ENCODE data around the gene ARHGEF17.
A peak's percentile ranks its signal among the peaks of the same experiment; 100 is the strongest.

Gene ARHGEF17

DNA sequence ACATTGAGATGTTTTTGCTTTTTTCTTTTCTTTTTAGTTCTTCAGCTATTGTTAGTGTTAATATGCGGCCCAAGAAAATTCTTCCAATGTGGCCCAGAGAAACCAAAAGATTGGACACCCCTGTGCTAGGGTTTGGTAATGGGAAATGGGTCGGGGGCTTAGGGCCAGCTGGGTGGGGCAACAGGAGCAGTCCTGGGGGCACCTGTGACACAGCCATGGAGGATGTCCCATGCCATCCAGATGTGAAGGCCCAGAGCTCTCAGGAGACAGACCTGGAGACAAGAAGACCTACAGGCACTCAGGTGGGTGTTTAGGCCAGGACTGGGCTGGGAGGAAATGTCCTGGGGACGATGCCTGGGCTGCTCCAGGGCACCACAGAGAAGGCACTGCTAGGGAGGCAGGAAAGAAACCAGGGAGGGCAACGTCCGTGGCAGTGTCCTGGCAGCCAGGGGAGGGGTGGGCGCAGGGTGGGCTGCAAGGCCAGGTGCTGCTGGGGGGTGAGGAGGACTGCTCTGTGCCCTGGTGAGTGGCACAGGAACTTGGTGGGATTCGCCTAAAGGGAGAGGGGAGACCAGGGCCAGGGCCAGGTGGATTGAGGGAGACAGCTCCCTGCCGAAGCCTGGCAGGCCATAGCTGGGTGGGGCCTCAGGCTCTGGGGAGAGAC, 89.5 kb downstream of the ARHGEF17 start:
- no peak overlapping the region for H4K91ac ChIP-seq (ENCODE audit: low read depth, low read length)
- H3K79me1 ChIP-seq (ENCODE audit: low read length): peaks cover 6% of the 10 kb centered on the region
- peak overlapping the region; percentile 13 for H3K4me3 ChIP-seq (ENCODE audit: low read depth, low read length)
- peaks cover 2% of the 10 kb centered on the region for H3K79me2 ChIP-seq (ENCODE audit: control insufficient read depth, insufficient read depth, low read length, poor library complexity)
- no peak for DNase-seq
- no peak overlapping the region for H2BK12ac ChIP-seq (ENCODE audit: low read length)
- H4K12ac ChIP-seq (ENCODE audit: low read depth, low read length): no peak overlapping the region
- no peak overlapping the region for H2AFZ ChIP-seq (ENCODE audit: insufficient read depth, low read length, poor library complexity)
- no peak overlapping the region for H4K8ac ChIP-seq (ENCODE audit: low read depth, low read length)
- H2BK5ac ChIP-seq (ENCODE audit: low read depth, low read length, poor library complexity): no peak overlapping the region
- H3K36me3 ChIP-seq (ENCODE audit: control insufficient read depth in 1 of 2, insufficient read depth in 2 of 2, low read length in 2 of 2): peaks cover 21 to 33% of the 10 kb centered on the region in 2 experiments
- H3K9me3 ChIP-seq (ENCODE audit: insufficient read depth, low read depth, low read length): peaks cover 5% of the 10 kb centered on the region
- no peak overlapping the region for H3K4ac ChIP-seq (ENCODE audit: low read depth, low read length)
- WGBS (ENCODE audit: extremely low coverage, insufficient coverage, insufficient read length): no CpG with 5 or more reads among the region's 8 CpGs
- H3K4me2 ChIP-seq (ENCODE audit: low read length): no peak overlapping the region
- H3K14ac ChIP-seq (ENCODE audit: low read length): no peak overlapping the region
- no peak overlapping the region for H2BK120ac ChIP-seq (ENCODE audit: insufficient read depth, low read length, poor library complexity)
- H3K18ac ChIP-seq (ENCODE audit: low read length): no peak overlapping the region
- H3K27me3 ChIP-seq (ENCODE audit: insufficient read depth, low read length): no peaks in the 10 kb centered on the region
- no peak overlapping the region for H3K23ac ChIP-seq (ENCODE audit: low read length)
- no peak overlapping the region for H3K27ac ChIP-seq (ENCODE audit: low read depth, low read length)
- H3K4me1 ChIP-seq (ENCODE audit: control insufficient read depth in 1 of 2, insufficient read depth in 2 of 2, low read length in 2 of 2): peaks cover 4 to 14% of the 10 kb centered on the region in 2 experiments
- no peak overlapping the region for H2AK5ac ChIP-seq (ENCODE audit: low read length)
- H3K9ac ChIP-seq (ENCODE audit: low read length): no peak overlapping the region

DNA sequence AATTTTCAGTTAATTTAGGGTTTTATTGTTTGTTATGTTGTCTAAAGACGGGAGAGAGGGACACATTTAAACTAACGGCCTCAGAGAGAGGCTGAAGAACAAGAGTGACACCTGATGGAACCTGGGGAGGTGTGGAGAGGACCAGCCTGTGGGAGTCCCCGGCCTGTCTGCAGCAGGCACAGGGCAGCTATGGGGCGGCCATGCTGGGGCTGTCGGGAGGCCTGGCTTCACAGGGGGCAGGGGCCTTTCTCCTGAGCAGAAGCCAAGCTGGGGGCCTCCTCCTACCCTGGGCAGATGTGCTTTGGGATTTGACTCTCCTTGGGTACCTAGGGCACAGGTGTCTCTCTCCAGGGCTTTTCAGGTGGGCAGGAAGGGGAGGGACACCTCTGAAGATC, 90.1 kb downstream of the ARHGEF17 start:
- no peak overlapping the region for H2AFZ ChIP-seq (ENCODE audit: insufficient read depth, low read length, poor library complexity)
- no peak overlapping the region for H3K4me2 ChIP-seq (ENCODE audit: low read length)
- no peak overlapping the region for H4K91ac ChIP-seq (ENCODE audit: low read depth, low read length)
- H4K8ac ChIP-seq (ENCODE audit: low read depth, low read length): no peak overlapping the region
- H4K12ac ChIP-seq (ENCODE audit: low read depth, low read length): no peak overlapping the region
- no peak overlapping the region for H3K27ac ChIP-seq (ENCODE audit: low read depth, low read length)
- no peak overlapping the region for H3K23ac ChIP-seq (ENCODE audit: low read length)
- H3K4me3 ChIP-seq (ENCODE audit: low read depth, low read length): no peak overlapping the region
- peaks cover 5% of the 10 kb centered on the region for H3K9me3 ChIP-seq (ENCODE audit: insufficient read depth, low read depth, low read length)
- no peaks in the 10 kb centered on the region for H3K27me3 ChIP-seq (ENCODE audit: insufficient read depth, low read length)
- no peak overlapping the region for H3K18ac ChIP-seq (ENCODE audit: low read length)
- peaks cover 6% of the 10 kb centered on the region for H3K79me1 ChIP-seq (ENCODE audit: low read length)
- no peak overlapping the region for H3K14ac ChIP-seq (ENCODE audit: low read length)
- H3K9ac ChIP-seq (ENCODE audit: low read length): no peak overlapping the region
- H2BK5ac ChIP-seq (ENCODE audit: low read depth, low read length, poor library complexity): no peak overlapping the region
- H2AK5ac ChIP-seq (ENCODE audit: low read length): no peak overlapping the region
- no peak overlapping the region for H2BK120ac ChIP-seq (ENCODE audit: insufficient read depth, low read length, poor library complexity)
- H2BK12ac ChIP-seq (ENCODE audit: low read length): no peak overlapping the region
- peaks cover 2% of the 10 kb centered on the region for H3K79me2 ChIP-seq (ENCODE audit: control insufficient read depth, insufficient read depth, low read length, poor library complexity)
- WGBS (ENCODE audit: extremely low coverage, insufficient coverage, insufficient read length): no CpG with 5 or more reads among the region's 5 CpGs
- no peak overlapping the region for H3K4ac ChIP-seq (ENCODE audit: low read depth, low read length)
- peaks cover 21 to 32% of the 10 kb centered on the region in 2 experiments for H3K36me3 ChIP-seq (ENCODE audit: control insufficient read depth in 1 of 2, insufficient read depth in 2 of 2, low read length in 2 of 2)
- DNase-seq: no peak
- H3K4me1 ChIP-seq (ENCODE audit: control insufficient read depth in 1 of 2, insufficient read depth in 2 of 2, low read length in 2 of 2): peaks cover 4 to 14% of the 10 kb centered on the region in 2 experiments

- H2AFZ ChIP-seq (ENCODE audit: insufficient read depth, low read length, poor library complexity): no peak overlapping the region
- no peak overlapping the region for H3K4ac ChIP-seq (ENCODE audit: low read depth, low read length)
- H3K23ac ChIP-seq (ENCODE audit: low read length): no peak overlapping the region
- no peak for DNase-seq
- H3K9ac ChIP-seq (ENCODE audit: low read length): no peak overlapping the region
- peaks cover 2% of the 10 kb centered on the region for H3K79me2 ChIP-seq (ENCODE audit: control insufficient read depth, insufficient read depth, low read length, poor library complexity)
- no peak overlapping the region for H2AK5ac ChIP-seq (ENCODE audit: low read length)
- H4K91ac ChIP-seq (ENCODE audit: low read depth, low read length): no peak overlapping the region
- H3K18ac ChIP-seq (ENCODE audit: low read length): peak overlapping the region; percentile 12
- H3K4me1 ChIP-seq (ENCODE audit: control insufficient read depth in 1 of 2, insufficient read depth in 2 of 2, low read length in 2 of 2): peaks cover 4 to 14% of the 10 kb centered on the region in 2 experiments
- H3K36me3 ChIP-seq (ENCODE audit: control insufficient read depth in 1 of 2, insufficient read depth in 2 of 2, low read length in 2 of 2): peaks cover 20 to 33% of the 10 kb centered on the region in 2 experiments
- no peak overlapping the region for H3K27ac ChIP-seq (ENCODE audit: low read depth, low read length)
- H3K9me3 ChIP-seq (ENCODE audit: insufficient read depth, low read depth, low read length): peaks cover 5% of the 10 kb centered on the region
- no peak overlapping the region for H2BK12ac ChIP-seq (ENCODE audit: low read length)
- no CpG with 5 or more reads among the region's 2 CpGs for WGBS (ENCODE audit: extremely low coverage, insufficient coverage, insufficient read length)
- no peak overlapping the region for H3K4me2 ChIP-seq (ENCODE audit: low read length)
- no peak overlapping the region for H3K14ac ChIP-seq (ENCODE audit: low read length)
- H3K27me3 ChIP-seq (ENCODE audit: insufficient read depth, low read length): no peaks in the 10 kb centered on the region
- H3K79me1 ChIP-seq (ENCODE audit: low read length): peaks cover 6% of the 10 kb centered on the region
- H2BK5ac ChIP-seq (ENCODE audit: low read depth, low read length, poor library complexity): no peak overlapping the region
- no peak overlapping the region for H4K12ac ChIP-seq (ENCODE audit: low read depth, low read length)
- H3K4me3 ChIP-seq (ENCODE audit: low read depth, low read length): no peak overlapping the region
- no peak overlapping the region for H2BK120ac ChIP-seq (ENCODE audit: insufficient read depth, low read length, poor library complexity)
- H4K8ac ChIP-seq (ENCODE audit: low read depth, low read length): no peak overlapping the region
Measured at GRCh38 chr11:73398721-73399120, 90.6 kb downstream of the ARHGEF17 start.

- Histone ChIP-seq H3K27me3 (ENCODE audit: insufficient read depth, low read length) (no peaks in the 10 kb centered on the region), H3K4me2 (ENCODE audit: low read length) (no peak overlapping the region), H3K27ac (ENCODE audit: low read depth, low read length) (no peak overlapping the region), H2AFZ (ENCODE audit: insufficient read depth, low read length, poor library complexity) (no peak overlapping the region), H2BK5ac (ENCODE audit: low read depth, low read length, poor library complexity) (no peak overlapping the region), H2BK12ac (ENCODE audit: low read length) (no peak overlapping the region), H3K79me1 (ENCODE audit: low read length) (peaks cover 6% of the 10 kb centered on the region), H3K18ac (ENCODE audit: low read length) (peak overlapping the region; percentile 12), H4K12ac (ENCODE audit: low read depth, low read length) (peak overlapping the region; percentile 15), H3K23ac (ENCODE audit: low read length) (no peak overlapping the region), H3K4me1 (ENCODE audit: control insufficient read depth in 1 of 2, insufficient read depth in 2 of 2, low read length in 2 of 2) (peaks cover 4 to 14% of the 10 kb centered on the region in 2 experiments), H3K9me3 (ENCODE audit: insufficient read depth, low read depth, low read length) (peaks cover 3% of the 10 kb centered on the region), H2BK120ac (ENCODE audit: insufficient read depth, low read length, poor library complexity) (peak overlapping the region; percentile 19), H3K4ac (ENCODE audit: low read depth, low read length) (no peak overlapping the region), H2AK5ac (ENCODE audit: low read length) (no peak overlapping the region), H3K14ac (ENCODE audit: low read length) (no peak overlapping the region), H4K8ac (ENCODE audit: low read depth, low read length) (peak overlapping the region; percentile 19), H4K91ac (ENCODE audit: low read depth, low read length) (peak overlapping the region; percentile 31), H3K36me3 (ENCODE audit: control insufficient read depth in 1 of 2, insufficient read depth in 2 of 2, low read length in 2 of 2) (peaks cover 17 to 30% of the 10 kb centered on the region in 2 experiments), H3K9ac (ENCODE audit: low read length) (no peak overlapping the region), H3K79me2 (ENCODE audit: control insufficient read depth, insufficient read depth, low read length, poor library complexity) (peaks cover 2% of the 10 kb centered on the region), H3K4me3 (ENCODE audit: low read depth, low read length) (no peak overlapping the region)
- DNase-seq: no peak
- WGBS (ENCODE audit: extremely low coverage, insufficient coverage, insufficient read length): no CpG with 5 or more reads among the region's 6 CpGs
Measured at GRCh38 chr11:73399159-73399590, 91.1 kb downstream of the ARHGEF17 start.
